NT2/D1 (cell line): ENCODE data around the gene PLEKHA7.

Experiments used
- DNase-seq: peaks from one replicate; pipeline ENCODE4 v3.0.0-alpha.2; 2011; ENCODE audit warnings: low read depth, low spot score
- H3K27me3 ChIP-seq: 2 replicates; pipeline ENCODE4 v1.6.0; 2011; ENCODE audit warnings: mild to moderate bottlenecking; ENCODE audit not compliant: insufficient read length, insufficient read depth
- H3K36me3 ChIP-seq: 2 replicates; pipeline ENCODE4 v1.6.1; 2011; ENCODE audit warnings: mild to moderate bottlenecking, low read length, mixed read lengths; ENCODE audit not compliant: insufficient read depth, insufficient read length
- H3K4me1 ChIP-seq: 2 replicates; pipeline ENCODE4 v1.5.1; 2011; ENCODE audit not compliant: insufficient read depth, insufficient read length
- H3K4me3 ChIP-seq: 2 replicates; pipeline ENCODE4 v1.5.1; 2011; ENCODE audit warnings: low read depth; ENCODE audit not compliant: insufficient read length
- H3K9ac ChIP-seq: 2 replicates; pipeline ENCODE4 v1.6.0; 2011; ENCODE audit warnings: low read depth; ENCODE audit not compliant: insufficient read length
- H3K9me3 ChIP-seq: 2 replicates; pipeline ENCODE4 v1.5.1; 2011; ENCODE audit warnings: mild to moderate bottlenecking, low read length; ENCODE audit not compliant: insufficient read depth
- SUZ12 ChIP-seq: IDR thresholded peaks from 2 replicates; pipeline ENCODE4 v1.6.1; 2011; ENCODE audit not compliant: insufficient read length, insufficient read depth; ENCODE audit errors: extremely low read depth
- YY1 ChIP-seq: IDR thresholded peaks from 2 replicates; pipeline ENCODE4 v1.6.1; 2011; ENCODE audit not compliant: insufficient read length, insufficient read depth
- ZNF274 ChIP-seq: IDR thresholded peaks from 2 replicates; pipeline ENCODE4 v1.6.1; 2011; ENCODE audit warnings: mild to moderate bottlenecking, low read depth, low read length

PLEKHA7 gene

DNA sequence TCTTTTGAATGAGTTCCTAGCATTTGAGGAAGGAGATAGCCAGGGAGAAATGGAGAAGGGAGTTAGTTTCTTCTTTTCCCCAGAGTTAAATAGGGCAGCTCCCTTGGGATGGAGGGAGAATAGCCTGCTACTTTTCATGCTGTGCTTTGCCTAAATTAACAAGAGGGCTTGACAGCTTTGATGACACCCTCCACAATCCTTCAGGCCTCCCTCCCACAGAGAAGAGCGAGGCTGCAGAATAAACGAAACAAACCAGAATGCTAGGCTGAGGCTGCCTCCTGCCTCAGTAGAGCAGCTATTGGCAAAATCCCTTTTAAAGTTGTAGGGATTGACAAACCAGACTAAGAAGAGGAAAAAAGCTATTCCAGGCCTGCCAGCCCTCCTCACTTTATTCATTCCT is 181.2 kb downstream of the PLEKHA7 start:
- no peak overlapping the region for H3K9ac ChIP-seq
- H3K27me3 ChIP-seq: no peaks in the 10 kb centered on the region
- H3K36me3 ChIP-seq: no peaks in the 10 kb centered on the region
- H3K9me3 ChIP-seq: no peaks in the 10 kb centered on the region
- H3K4me1 ChIP-seq: no peaks in the 10 kb centered on the region
- no peak for DNase-seq
- H3K4me3 ChIP-seq: no peak overlapping the region
- no peak for TF ChIP-seq SUZ12
- TF ChIP-seq YY1: no peak
- TF ChIP-seq ZNF274: no peak

DNA sequence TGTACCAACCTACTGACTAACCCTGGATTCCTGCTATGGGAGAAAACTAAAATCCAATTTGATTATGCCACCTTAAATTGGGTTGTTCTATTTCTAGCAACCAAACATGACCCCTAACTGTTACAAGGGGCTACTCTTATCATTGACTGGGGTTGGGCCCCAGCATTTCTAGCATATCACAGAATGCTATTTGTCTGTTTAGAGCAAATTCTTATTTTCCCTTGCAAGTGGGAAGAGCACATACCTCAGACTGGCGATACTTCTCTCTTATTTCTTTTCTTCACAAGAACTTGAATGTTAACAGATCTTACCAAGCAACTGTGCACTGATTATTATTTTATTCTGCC is 182.0 kb downstream of the PLEKHA7 start:
- Histone ChIP-seq H3K4me1 (no peaks in the 10 kb centered on the region), H3K36me3 (no peaks in the 10 kb centered on the region), H3K4me3 (no peak overlapping the region), H3K9ac (no peak overlapping the region), H3K27me3 (no peaks in the 10 kb centered on the region), H3K9me3 (no peaks in the 10 kb centered on the region)
- DNase-seq: no peak
- TF ChIP-seq ZNF274: no peak
- TF ChIP-seq SUZ12: no peak
- no peak for TF ChIP-seq YY1

DNA sequence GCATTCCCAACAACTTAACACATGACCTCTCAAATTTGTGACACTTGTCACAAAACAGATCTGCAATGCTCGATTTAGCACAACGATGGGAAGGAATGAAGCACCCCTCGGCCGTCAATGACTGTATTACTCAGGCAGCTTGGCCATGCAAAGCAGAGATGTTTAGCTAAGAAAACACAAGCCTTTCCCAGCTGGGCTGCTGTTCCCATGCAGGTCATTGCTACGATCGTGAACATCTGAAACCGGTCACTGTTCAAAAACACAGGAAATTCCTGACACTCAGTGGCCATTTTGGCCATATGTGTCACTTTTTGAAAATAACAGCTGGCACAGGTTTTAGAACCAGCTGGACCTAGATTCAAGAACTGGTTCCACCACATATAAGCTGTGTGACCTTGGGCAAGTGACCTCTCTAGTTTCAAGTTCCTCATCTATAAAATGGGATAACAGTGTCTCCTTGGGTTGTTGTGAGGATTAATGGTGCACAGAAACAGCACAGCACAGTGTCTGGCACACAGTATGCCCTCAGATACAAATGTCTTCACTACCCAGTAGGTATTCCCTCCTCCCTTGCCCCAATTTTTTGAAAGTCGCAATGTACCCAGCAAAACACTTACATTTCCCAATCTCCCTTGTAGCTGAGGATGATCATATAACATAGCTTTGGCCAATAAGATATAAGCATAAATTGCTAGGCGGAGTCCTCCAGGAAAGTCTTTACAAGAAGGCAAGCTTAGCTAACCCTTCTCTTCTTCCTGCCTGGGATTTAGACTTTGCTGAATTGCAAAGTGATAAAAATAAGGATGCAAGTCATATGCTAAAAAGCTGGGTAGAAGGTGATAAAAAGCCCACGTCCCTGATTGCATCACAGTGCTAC is 182.7 kb downstream of the PLEKHA7 start:
- Histone ChIP-seq H3K9ac (no peak overlapping the region), H3K4me3 (no peak overlapping the region), H3K4me1 (no peaks in the 10 kb centered on the region), H3K27me3 (no peaks in the 10 kb centered on the region), H3K9me3 (no peaks in the 10 kb centered on the region), H3K36me3 (peaks cover under 1% of the 10 kb centered on the region)
- TF ChIP-seq ZNF274 (no peak), SUZ12 (no peak), YY1 (no peak)
- no peak for DNase-seq

GRCh38 chr11:16827139-16827538 is 187.1 kb downstream of the PLEKHA7 start:
- TF ChIP-seq YY1 (no peak), SUZ12 (no peak), ZNF274 (no peak)
- Histone ChIP-seq H3K27me3 (no peaks in the 10 kb centered on the region), H3K4me1 (no peaks in the 10 kb centered on the region), H3K4me3 (no peak overlapping the region), H3K9me3 (no peaks in the 10 kb centered on the region), H3K9ac (no peak overlapping the region), H3K36me3 (peaks cover 6% of the 10 kb centered on the region)
- DNase-seq: no peak

- no peak overlapping the region for H3K4me3 ChIP-seq
- H3K36me3 ChIP-seq: peaks cover 6% of the 10 kb centered on the region
- TF ChIP-seq SUZ12 (no peak), YY1 (no peak), ZNF274 (no peak)
- DNase-seq: no peak
- no peak overlapping the region for H3K9ac ChIP-seq
- H3K9me3 ChIP-seq: no peaks in the 10 kb centered on the region
- H3K27me3 ChIP-seq: no peaks in the 10 kb centered on the region
- H3K4me1 ChIP-seq: no peaks in the 10 kb centered on the region
These were observed 188.2 kb downstream of the PLEKHA7 start for GRCh38 chr11:16825968-16826367.

DNA sequence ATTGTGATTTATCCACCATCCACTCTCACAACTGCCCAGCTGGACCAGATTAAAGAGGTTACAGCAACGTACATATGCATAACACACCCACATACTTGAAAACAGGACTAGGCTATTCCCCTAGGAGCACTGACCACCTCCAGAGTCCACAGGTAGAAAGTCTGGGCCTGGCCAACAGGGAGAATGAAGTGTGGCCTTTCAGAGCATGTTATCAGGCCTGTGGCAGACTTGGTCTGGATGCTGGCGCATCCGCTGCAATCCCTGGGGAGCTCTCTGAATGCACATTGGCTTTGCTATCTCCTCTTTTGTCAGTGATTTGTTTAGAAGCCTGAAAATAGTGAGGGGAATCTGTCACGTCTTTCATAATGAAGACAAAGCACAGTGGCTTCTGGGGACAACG is 189.1 kb downstream of the PLEKHA7 start:
- TF ChIP-seq ZNF274 (no peak), SUZ12 (no peak), YY1 (no peak)
- Histone ChIP-seq H3K36me3 (peaks cover 6% of the 10 kb centered on the region), H3K4me3 (no peak overlapping the region), H3K9me3 (no peaks in the 10 kb centered on the region), H3K27me3 (no peaks in the 10 kb centered on the region), H3K4me1 (no peaks in the 10 kb centered on the region), H3K9ac (no peak overlapping the region)
- DNase-seq: no peak

DNA sequence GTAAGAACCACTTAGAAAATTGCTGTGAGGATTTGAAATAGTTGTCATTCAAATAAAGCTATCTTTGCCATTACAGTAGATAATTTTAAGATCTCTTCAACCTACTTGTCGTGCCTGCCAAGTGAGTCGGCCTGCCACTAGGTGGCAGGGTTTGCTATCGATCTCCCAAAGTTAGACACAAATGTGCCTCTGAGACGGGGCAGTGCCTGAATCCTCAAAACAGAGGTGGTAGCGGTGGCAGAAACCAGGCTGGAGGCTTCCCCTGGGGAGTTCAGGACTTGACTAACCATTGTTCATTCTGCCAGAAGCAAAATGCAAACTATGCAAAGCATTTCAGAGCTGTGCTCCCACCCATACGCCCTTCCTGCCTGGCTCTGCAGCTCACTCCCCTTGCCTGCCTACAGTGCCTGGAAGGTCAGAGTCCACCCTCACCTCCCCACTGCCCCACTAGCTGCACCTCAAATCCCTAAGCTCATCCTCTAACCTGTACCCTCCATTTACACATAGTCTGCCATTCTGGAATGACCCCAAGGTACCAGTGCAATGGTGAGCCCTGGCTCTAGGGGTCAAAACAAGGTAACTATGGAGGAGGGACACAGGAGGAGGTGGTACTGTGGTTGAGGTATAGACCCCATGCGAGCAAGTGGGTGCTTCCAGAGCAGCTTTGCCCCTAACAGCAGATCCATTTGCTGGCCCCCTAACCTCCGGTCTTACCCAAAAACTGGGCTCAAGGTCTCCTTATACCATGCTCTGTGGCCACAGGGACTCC is 193.7 kb downstream of the PLEKHA7 start:
- Histone ChIP-seq H3K9me3 (no peaks in the 10 kb centered on the region), H3K27me3 (no peaks in the 10 kb centered on the region), H3K9ac (no peak overlapping the region), H3K36me3 (peaks cover 4% of the 10 kb centered on the region), H3K4me1 (no peaks in the 10 kb centered on the region), H3K4me3 (no peak overlapping the region)
- no peak for TF ChIP-seq YY1
- TF ChIP-seq SUZ12: no peak
- TF ChIP-seq ZNF274: no peak
- peak; percentile 63 for DNase-seq
